SK-N-SH treated with all-trans-retinoic acid at 6 μM for 48 hours (cell line): ENCODE results near the gene GABBR1.

Experiments used
- ATAC-seq: fragments of 200-7000 bp; cut with Tn5 transposase; 3 replicates; pipeline ENCODE4 v1.9.1; 2020; ENCODE audit warnings: mild to moderate bottlenecking, moderate library complexity
- ARNTL ChIP-seq: fragments of 450-650 bp; formaldehyde crosslinking; IDR thresholded peaks from 2 replicates; pipeline ENCODE4 v1.5.0; 2020; ENCODE audit warnings: low read depth, mild to moderate bottlenecking, moderate library complexity, borderline replicate concordance
- BACH2 ChIP-seq: fragments of 250-450 bp; sonication (Bioruptor Pico); IDR thresholded peaks from 2 replicates; pipeline ENCODE4 v1.9.0; 2021; ENCODE audit warnings: mild to moderate bottlenecking, borderline replicate concordance
- CSDC2 ChIP-seq: fragments of 250-450 bp; sonication (Bioruptor Pico); IDR thresholded peaks from 2 replicates; pipeline ENCODE4 v1.5.0; 2020; ENCODE audit warnings: mild to moderate bottlenecking, moderate library complexity
- ESRRG ChIP-seq: fragments of 250-450 bp; sonication (Bioruptor Pico); IDR thresholded peaks from 2 replicates; pipeline ENCODE4 v1.6.1; 2021; ENCODE audit warnings: mild to moderate bottlenecking
- GLIS3 ChIP-seq: fragments of 250-450 bp; sonication (Bioruptor Pico); IDR thresholded peaks from 2 replicates; pipeline ENCODE4 v1.5.0; 2020; ENCODE audit warnings: mild to moderate bottlenecking, moderate library complexity
- ISL1 ChIP-seq: fragments of 250-450 bp; sonication (Bioruptor Pico); IDR thresholded peaks from 2 replicates; pipeline ENCODE4 v2.1.2; 2022; ENCODE audit warnings: mild to moderate bottlenecking, moderate library complexity
- OSR1 ChIP-seq: fragments of 250-450 bp; sonication (Bioruptor Pico); IDR thresholded peaks from 2 replicates; pipeline ENCODE4 v1.8.0; 2022; ENCODE audit warnings: moderate library complexity, mild to moderate bottlenecking, inconsistent platforms
- PPARA ChIP-seq: fragments of 250-450 bp; sonication (Bioruptor Pico); IDR thresholded peaks from 2 replicates; pipeline ENCODE4 v1.5.0; 2020; ENCODE audit warnings: mild to moderate bottlenecking, borderline replicate concordance
- RARB ChIP-seq: fragments of 250-450 bp; sonication (Bioruptor Pico); IDR thresholded peaks from 2 replicates; pipeline ENCODE4 v1.8.0; 2021; ENCODE audit warnings: mild to moderate bottlenecking, moderate library complexity
- SNAI2 ChIP-seq: fragments of 250-450 bp; sonication (Bioruptor Pico); IDR thresholded peaks from 2 replicates; pipeline ENCODE4 v1.5.0; 2020; ENCODE audit warnings: mild to moderate bottlenecking, moderate library complexity
- TCF4 ChIP-seq: fragments of 250-450 bp; sonication (Bioruptor Pico); IDR thresholded peaks from 2 replicates; pipeline ENCODE4 v1.8.0; 2021; ENCODE audit warnings: mild to moderate bottlenecking, moderate library complexity, borderline replicate concordance
- ZC3H10 ChIP-seq: fragments of 250-450 bp; sonication (Bioruptor Pico); IDR thresholded peaks from 2 replicates; pipeline ENCODE4 v1.5.1; 2021; ENCODE audit warnings: mild to moderate bottlenecking, moderate library complexity
- ZFP3 ChIP-seq: fragments of 250-450 bp; sonication (Bioruptor Pico); IDR thresholded peaks from 2 replicates; pipeline ENCODE4 v1.5.0; 2020; ENCODE audit warnings: mild to moderate bottlenecking, moderate library complexity
- ZFP30 ChIP-seq: fragments of 450-650 bp; formaldehyde crosslinking; IDR thresholded peaks from 2 replicates; pipeline ENCODE4 v1.5.0; 2022; ENCODE audit warnings: mild to moderate bottlenecking, moderate library complexity
- ZNF565 ChIP-seq: fragments of 450-650 bp; formaldehyde crosslinking; conservative IDR thresholded peaks from 2 replicates; pipeline ENCODE4 v1.5.0; 2020; ENCODE audit warnings: low read depth, mild to moderate bottlenecking, moderate library complexity
- ZNF70 ChIP-seq: fragments of 450-650 bp; formaldehyde crosslinking; IDR thresholded peaks from 2 replicates; pipeline ENCODE4 v1.5.0; 2020; ENCODE audit warnings: mild to moderate bottlenecking, moderate library complexity
- TF ChIP-seq, protein P1 (sequence below): fragments of 250-450 bp; sonication (Bioruptor Pico); IDR thresholded peaks from 2 replicates; pipeline ENCODE4 v1.8.0; 2020; ENCODE audit warnings: mild to moderate bottlenecking, moderate library complexity, borderline replicate concordance
- TF ChIP-seq, protein P2 (sequence below): fragments of 250-450 bp; sonication (Bioruptor Pico); IDR thresholded peaks from 2 replicates; pipeline ENCODE4 v1.5.0; 2020; ENCODE audit warnings: mild to moderate bottlenecking, moderate library complexity
- TF ChIP-seq, protein P3 (sequence below): fragments of 250-450 bp; sonication (Bioruptor Pico); IDR thresholded peaks from 2 replicates; pipeline ENCODE4 v1.8.0; 2021; ENCODE audit warnings: low read depth, mild to moderate bottlenecking, moderate library complexity, borderline replicate concordance

The GABBR1 gene

DNA sequence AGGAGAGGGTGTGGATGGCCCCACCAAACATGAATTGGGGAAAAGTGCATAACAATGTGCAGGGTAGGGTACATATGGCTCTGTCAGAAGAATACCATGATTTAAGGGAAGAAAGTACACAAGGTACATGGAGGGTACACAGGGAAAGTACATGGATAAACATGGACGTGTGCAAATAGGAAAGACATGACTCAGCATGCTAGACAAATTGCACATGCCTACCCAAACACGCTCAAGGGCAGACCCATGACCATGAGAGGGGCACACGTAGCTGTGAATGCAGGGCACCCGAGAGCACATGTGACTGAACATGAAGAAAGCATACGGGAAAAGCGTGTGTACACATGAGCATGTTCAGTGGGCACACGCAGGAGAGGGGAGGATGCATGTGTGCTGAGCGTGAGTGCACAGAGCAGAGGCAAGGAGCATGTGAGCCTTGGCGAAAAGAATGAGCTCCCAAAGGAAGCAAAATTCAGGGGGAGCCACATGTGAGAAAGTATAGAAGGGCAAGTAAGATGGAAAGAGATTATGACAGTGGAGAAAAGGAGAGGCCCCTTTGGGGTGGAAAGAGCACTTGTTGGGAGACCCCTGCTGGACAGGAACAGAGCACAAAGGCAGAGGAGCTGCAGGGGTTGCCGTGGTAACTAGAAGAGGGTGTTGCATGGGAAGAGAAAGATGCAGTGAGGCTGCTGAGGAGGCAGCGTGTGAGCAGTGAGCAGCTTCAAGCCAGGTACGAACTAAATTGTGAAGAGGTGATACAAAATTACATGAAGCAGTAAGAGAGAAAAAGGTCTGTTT is 30.2 kb downstream of the GABBR1 start (continued):
- TF ChIP-seq, protein P1, sequence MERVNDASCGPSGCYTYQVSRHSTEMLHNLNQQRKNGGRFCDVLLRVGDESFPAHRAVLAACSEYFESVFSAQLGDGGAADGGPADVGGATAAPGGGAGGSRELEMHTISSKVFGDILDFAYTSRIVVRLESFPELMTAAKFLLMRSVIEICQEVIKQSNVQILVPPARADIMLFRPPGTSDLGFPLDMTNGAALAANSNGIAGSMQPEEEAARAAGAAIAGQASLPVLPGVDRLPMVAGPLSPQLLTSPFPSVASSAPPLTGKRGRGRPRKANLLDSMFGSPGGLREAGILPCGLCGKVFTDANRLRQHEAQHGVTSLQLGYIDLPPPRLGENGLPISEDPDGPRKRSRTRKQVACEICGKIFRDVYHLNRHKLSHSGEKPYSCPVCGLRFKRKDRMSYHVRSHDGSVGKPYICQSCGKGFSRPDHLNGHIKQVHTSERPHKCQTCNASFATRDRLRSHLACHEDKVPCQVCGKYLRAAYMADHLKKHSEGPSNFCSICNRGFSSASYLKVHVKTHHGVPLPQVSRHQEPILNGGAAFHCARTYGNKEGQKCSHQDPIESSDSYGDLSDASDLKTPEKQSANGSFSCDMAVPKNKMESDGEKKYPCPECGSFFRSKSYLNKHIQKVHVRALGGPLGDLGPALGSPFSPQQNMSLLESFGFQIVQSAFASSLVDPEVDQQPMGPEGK (CRISPR knock-in tag): no peak

DNA sequence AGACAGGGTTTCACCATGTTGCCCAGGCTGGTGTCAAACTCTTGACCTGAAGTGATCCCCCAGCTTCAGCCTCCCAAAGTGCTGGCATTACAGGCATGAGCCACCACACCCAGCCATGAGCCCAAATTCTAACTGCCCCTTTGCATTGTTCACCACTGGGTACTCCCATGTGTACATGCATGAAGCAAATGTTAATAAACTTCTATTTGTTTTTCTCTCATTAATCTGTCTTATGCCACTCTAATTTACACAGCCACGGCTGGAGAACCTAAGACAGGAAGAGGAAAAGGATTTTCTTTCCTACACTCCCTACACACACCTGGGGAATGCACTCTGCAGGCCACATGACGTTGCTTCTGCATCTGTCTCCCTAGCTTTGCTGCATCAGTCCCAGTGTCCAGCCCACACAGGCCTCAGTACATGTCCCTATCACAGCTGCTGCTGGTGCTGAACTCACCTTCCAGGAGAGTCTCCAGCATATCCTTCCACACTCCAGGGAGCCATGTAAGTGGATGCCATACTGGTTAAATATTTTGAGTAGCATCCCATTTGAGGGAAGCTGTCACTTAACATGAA is 34.7 kb downstream of the GABBR1 start:
- no peak for TF ChIP-seq ZC3H10
- TF ChIP-seq ISL1 (CRISPR knock-in tag): no peak
- no peak for TF ChIP-seq GLIS3 (CRISPR knock-in tag)
- TF ChIP-seq ARNTL (CRISPR knock-in tag): no peak
- TF ChIP-seq CSDC2: no peak
- TF ChIP-seq, protein P1 (CRISPR knock-in tag): no peak
- TF ChIP-seq ZFP3 (CRISPR knock-in tag): no peak
- no peak for TF ChIP-seq ZFP30 (CRISPR knock-in tag)
- no peak for TF ChIP-seq ZNF565 (CRISPR knock-in tag)
- no peak for TF ChIP-seq ZNF70 (CRISPR knock-in tag)
- TF ChIP-seq BACH2 (CRISPR knock-in tag): no peak
- no peak for TF ChIP-seq ESRRG (CRISPR knock-in tag)
- no peak for TF ChIP-seq OSR1 (CRISPR knock-in tag)
- no peak for TF ChIP-seq PPARA
- TF ChIP-seq, protein P2, sequence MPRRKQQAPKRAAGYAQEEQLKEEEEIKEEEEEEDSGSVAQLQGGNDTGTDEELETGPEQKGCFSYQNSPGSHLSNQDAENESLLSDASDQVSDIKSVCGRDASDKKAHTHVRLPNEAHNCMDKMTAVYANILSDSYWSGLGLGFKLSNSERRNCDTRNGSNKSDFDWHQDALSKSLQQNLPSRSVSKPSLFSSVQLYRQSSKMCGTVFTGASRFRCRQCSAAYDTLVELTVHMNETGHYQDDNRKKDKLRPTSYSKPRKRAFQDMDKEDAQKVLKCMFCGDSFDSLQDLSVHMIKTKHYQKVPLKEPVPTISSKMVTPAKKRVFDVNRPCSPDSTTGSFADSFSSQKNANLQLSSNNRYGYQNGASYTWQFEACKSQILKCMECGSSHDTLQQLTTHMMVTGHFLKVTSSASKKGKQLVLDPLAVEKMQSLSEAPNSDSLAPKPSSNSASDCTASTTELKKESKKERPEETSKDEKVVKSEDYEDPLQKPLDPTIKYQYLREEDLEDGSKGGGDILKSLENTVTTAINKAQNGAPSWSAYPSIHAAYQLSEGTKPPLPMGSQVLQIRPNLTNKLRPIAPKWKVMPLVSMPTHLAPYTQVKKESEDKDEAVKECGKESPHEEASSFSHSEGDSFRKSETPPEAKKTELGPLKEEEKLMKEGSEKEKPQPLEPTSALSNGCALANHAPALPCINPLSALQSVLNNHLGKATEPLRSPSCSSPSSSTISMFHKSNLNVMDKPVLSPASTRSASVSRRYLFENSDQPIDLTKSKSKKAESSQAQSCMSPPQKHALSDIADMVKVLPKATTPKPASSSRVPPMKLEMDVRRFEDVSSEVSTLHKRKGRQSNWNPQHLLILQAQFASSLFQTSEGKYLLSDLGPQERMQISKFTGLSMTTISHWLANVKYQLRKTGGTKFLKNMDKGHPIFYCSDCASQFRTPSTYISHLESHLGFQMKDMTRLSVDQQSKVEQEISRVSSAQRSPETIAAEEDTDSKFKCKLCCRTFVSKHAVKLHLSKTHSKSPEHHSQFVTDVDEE (CRISPR knock-in tag): no peak
- TF ChIP-seq, all 23 proteins: peak for 0
- ATAC-seq: no peak

DNA sequence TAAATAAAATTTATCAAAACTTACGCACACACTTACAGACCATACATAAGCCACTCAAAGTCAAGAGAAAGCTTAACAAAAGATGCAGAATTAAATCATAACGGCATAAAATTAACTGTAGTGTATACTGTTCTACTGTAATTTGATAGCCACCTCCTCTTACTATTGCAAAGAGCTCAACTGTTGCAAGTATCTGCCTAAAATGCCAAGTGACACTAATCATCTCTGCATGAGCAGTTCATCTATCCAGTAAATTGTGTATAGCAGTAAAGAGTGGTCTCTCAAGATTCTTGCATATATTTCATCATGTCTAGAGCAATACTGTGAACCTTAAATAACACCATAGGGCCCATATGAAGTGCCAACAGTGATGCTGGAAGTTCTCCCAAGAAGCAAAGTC is 35.8 kb downstream of the GABBR1 start:
- no peak; the same call in 2 of the 3 replicates for ATAC-seq

More for the DNA sequence above, 35.8 kb downstream of the GABBR1 start:
- no peak for TF ChIP-seq ZFP3 (CRISPR knock-in tag)
- no peak for TF ChIP-seq RARB (CRISPR knock-in tag)
- no peak for TF ChIP-seq ZC3H10
- no peak for TF ChIP-seq CSDC2
- TF ChIP-seq ARNTL (CRISPR knock-in tag): no peak
- no peak for TF ChIP-seq TCF4 (CRISPR knock-in tag)
- TF ChIP-seq, protein P2 (CRISPR knock-in tag): no peak
- no peak for TF ChIP-seq PPARA
- TF ChIP-seq OSR1 (CRISPR knock-in tag): no peak
- TF ChIP-seq, protein P1 (CRISPR knock-in tag): no peak
- TF ChIP-seq ZFP30 (CRISPR knock-in tag): no peak
- TF ChIP-seq SNAI2 (CRISPR knock-in tag): no peak
- TF ChIP-seq, protein P3, sequence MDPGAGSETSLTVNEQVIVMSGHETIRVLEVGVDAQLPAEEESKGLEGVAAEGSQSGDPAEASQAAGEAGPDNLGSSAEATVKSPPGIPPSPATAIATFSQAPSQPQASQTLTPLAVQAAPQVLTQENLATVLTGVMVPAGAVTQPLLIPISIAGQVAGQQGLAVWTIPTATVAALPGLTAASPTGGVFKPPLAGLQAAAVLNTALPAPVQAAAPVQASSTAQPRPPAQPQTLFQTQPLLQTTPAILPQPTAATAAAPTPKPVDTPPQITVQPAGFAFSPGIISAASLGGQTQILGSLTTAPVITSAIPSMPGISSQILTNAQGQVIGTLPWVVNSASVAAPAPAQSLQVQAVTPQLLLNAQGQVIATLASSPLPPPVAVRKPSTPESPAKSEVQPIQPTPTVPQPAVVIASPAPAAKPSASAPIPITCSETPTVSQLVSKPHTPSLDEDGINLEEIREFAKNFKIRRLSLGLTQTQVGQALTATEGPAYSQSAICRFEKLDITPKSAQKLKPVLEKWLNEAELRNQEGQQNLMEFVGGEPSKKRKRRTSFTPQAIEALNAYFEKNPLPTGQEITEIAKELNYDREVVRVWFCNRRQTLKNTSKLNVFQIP (CRISPR knock-in tag): no peak
